ENCODE results near the gene PTPN6.

The PTPN6 gene

GRCh38 chr12:7009512-7009911 lies 58.4 kb downstream of the PTPN6 start:
- no peak for DNase-seq (ENCODE audit: low read depth, low spot score)
